MM.1S (cell line): ENCODE data around the gene RAB6B.

Source experiments
- EZH2 ChIP-seq: fragments of 300-600 bp; sonication (generic); optimal IDR thresholded peaks from 2 replicates; pipeline ENCODE3; 2017; ENCODE audit warnings: low read depth, mild to moderate bottlenecking, antibody characterized with exemption, low read length, mixed read lengths
- TF ChIP-seq, protein P1 (sequence below): fragments of 300-600 bp; sonication (generic); IDR thresholded peaks from 2 replicates; pipeline ENCODE4 v1.5.1; 2016; ENCODE audit warnings: antibody characterized with exemption, low read length, mixed read lengths

DNA sequence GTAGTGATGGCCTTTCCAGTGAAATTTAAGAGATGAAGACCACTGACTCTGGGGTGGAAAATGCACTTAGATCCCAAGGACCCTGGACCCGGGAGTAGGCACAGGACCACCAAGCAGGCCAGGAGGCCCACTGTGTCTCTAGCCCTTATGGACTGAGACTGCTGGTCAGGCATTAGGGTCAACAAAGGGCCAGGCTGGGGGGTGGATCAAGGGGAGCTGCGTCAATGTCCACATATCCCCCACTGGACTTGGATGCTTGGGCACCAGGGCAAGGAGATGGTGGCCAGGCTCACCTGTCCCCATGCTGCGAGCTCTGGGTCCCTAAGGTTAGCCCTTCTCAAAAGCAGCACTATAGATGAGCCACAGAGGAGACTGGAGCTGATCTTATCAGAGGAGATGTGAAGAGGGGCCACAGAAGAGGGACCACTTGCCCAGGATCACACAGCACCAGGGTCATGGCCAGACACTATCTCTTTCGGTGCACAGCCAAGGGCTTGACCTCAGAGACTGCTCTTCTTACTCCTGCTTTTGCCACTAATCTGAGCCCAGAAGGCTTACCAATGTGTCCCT lies 14.7 kb downstream of the RAB6B start:
- TF ChIP-seq, protein P1, sequence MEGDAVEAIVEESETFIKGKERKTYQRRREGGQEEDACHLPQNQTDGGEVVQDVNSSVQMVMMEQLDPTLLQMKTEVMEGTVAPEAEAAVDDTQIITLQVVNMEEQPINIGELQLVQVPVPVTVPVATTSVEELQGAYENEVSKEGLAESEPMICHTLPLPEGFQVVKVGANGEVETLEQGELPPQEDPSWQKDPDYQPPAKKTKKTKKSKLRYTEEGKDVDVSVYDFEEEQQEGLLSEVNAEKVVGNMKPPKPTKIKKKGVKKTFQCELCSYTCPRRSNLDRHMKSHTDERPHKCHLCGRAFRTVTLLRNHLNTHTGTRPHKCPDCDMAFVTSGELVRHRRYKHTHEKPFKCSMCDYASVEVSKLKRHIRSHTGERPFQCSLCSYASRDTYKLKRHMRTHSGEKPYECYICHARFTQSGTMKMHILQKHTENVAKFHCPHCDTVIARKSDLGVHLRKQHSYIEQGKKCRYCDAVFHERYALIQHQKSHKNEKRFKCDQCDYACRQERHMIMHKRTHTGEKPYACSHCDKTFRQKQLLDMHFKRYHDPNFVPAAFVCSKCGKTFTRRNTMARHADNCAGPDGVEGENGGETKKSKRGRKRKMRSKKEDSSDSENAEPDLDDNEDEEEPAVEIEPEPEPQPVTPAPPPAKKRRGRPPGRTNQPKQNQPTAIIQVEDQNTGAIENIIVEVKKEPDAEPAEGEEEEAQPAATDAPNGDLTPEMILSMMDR: no peak
- TF ChIP-seq EZH2: no peak
